OCI-M2 (cell line): ENCODE measurements around the gene RPLP1.
"Not testable (repeated sequence)": the region's sequence is repeated elsewhere in the genome, so short reads cannot be mapped to it uniquely, and the experiment has no call there.

Source experiments
- DNase-seq: peaks from one replicate; lab custom pipeline; 2025; ENCODE audit not compliant: unreplicated experiment; lab: John Stamatoyannopoulos, UW

Gene RPLP1

GRCh38 chr15:69436951-69437350 is 15.7 kb upstream of the RPLP1 start:
- no peak for DNase-seq

DNA sequence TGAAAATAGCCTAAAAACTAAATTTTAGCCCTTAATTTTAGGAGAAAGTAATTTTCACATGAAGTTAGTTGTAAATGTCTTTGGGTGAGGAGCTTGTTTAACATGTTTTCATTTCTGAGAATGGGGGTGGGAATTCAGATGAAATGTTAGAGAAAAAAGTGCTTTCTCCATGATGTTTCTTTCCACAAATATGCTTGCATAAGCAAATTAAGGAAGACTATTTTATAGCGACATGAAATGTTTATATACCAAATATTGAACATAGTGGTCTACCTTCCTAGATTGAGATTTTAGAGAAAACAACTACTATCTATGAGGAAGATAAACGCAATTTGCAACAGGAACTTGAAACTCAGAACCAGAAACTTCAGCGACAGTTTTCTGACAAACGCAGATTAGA is 13.0 kb upstream of the RPLP1 start:
- no peak for DNase-seq

GRCh38 chr15:69443032-69443611 is 9.5 kb upstream of the RPLP1 start:
- DNase-seq, result no peak

DNA sequence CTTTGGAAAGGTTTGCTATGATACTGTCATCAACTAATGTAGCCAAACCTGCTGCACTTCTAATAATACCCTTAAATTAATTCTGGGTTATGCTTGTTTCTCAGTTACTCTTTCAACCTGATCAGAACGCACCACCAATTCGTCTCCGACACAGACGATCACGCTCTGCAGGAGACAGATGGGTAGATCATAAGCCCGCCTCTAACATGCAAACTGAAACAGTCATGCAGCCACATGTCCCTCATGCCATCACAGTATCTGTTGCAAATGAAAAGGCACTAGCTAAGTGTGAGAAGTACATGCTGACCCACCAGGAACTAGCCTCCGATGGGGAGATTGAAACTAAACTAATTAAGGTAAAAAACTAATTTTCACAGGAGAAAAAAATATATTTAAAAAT is 7.9 kb upstream of the RPLP1 start:
- DNase-seq, result no peak

DNA sequence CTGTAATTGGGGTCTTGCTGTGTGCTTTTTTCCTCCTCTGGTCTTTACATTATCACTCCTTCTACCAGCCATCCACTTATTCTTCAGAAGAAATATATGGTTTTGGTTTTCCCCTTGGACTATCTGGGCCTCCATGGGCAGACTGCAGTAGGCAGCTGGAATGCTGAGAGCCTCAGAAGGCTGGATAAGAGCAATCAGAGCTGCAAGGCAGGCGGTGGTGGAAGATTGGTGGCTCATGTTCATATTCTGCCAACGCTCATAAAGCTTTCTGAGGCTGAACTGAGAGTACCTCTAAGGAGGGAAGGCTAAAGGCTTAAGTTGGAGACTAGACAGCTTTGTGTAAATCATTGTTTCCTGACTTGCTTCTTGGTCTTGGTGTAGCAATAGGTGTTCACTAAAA is 5.7 kb upstream of the RPLP1 start:
- DNase-seq, result no peak

GRCh38 chr15:69450221-69450620 is 2.4 kb upstream of the RPLP1 start:
- DNase-seq, result not testable (repeated sequence)

DNA sequence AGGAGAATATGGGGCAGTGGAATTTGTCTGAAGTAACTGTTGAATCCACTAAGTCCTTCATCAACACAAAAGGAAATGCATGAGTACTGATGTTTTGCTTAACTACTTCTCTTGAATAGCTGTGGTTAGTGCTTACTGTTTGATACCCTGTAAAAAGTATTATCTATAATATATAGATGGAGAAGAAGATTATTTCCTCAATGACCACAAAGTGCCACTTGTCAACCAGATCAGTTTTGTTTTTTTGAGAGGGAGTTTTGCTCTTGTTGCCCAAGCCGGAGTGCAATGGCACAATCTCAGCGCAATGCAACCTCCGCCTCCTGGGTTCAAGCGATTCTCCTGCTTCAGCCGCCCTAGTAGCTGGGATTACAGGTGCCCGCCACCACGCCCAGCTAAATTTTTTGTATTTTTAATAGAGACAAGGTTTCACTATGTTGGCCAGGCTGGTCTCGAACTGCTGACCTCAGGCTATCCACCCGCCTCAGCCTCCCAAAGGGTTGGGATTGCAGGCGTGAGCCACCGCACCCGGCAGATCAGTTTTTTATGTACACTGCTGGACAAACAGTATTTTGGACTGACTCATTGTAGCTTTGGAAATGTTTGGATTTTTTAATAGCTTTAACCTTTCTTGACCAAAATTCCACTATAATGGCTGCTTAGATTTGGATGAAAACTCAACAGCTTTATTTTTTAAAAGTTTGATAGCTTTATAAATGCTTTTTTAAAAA is 1.5 kb upstream of the RPLP1 start:
- no peak for DNase-seq

- no peak for DNase-seq
These were observed 497 bp upstream of the RPLP1 start for GRCh38 chr15:69451951-69452691.

- DNase-seq, result no peak
These were observed 2.3 kb downstream of the RPLP1 start for GRCh38 chr15:69454953-69455352.

- DNase-seq, result no peak
These were observed 3.9 kb downstream of the RPLP1 start for GRCh38 chr15:69456208-69457166.

DNA sequence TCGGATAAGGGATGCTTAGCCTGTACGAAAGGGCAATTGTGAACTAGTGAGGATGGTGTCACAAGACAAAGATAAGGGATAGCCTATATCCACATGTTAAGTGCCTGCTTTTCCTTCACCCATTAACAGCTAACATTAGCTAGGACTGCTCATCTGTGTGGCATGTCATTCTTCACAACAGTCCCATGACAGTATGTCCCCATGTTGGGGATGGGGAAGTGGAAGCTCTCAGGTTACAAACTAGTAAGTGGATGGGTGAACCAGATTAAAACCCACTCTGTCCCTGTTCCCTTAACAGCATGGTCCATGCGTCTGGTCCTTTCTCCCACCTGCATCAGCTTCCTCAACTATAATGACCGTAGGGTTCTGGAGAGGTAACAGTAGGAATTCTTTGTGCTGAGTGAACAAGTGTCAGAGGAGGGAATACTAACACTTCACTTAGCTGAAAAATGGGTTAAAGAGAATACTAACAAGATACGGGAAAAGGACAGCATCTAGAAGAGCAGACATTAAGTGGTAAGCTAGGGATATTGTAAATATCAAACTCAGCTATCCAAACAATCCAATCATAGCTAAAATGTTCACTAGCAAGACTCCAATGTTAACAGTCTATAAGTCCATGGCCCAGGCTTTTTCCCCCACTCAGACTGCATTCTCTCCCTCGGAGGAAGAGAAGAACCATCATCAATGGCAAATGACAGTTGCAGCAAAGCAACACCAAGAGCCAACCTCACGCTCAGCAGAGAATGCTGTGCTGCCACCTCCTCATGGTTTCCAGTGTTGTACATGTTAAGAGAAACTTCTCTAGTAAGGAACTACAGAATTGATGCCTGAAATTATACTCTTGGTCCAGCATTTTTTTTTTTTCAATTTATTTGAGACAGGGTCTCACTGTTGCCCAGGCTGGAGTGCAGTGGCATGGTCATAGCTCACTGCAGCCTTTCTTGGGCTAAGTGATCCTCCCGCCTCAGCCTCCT is 5.0 kb downstream of the RPLP1 start:
- DNase-seq, result no peak

- no peak for DNase-seq
These were observed 6.4 kb downstream of the RPLP1 start for GRCh38 chr15:69459066-69459465.

- DNase-seq, result no peak
These were observed 7.9 kb downstream of the RPLP1 start for GRCh38 chr15:69460481-69460880.

- no peak for DNase-seq
These were observed 9.4 kb downstream of the RPLP1 start for GRCh38 chr15:69462030-69462492.

DNA sequence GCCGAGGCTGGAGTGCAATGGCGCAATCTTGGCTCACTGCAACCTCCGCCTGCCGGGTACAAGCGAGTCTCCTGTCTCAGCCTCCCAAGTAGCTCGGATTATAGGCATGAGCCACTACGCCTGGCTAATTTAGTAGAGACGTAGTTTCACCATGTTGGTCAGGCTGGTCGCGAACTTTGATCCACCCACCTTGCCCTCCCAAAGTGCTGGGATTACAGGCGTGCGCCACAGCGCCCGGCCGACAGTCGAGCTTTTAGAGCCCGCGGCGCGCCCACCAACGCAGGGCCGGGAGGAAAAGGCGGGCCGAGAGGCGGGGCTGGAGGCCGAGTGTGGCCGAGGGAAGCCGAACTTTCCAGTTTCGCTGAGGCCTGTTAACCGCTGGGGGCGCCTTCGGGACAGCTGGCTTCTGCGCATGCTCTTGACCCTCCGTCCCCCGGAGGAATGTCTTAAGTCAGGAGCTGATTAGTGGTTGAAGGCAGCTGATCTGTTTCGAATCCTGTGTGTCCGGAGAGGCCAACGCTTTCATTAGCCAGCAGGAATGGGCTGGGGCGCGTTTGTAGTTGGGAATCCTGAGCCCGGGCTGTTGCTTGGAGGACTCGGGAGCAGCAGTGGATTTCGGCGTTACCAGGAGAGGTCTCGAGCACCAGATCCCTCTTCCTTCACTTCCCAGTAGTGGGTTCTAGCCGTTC is 10.0 kb downstream of the RPLP1 start:
- DNase-seq, result peak; percentile 60

DNA sequence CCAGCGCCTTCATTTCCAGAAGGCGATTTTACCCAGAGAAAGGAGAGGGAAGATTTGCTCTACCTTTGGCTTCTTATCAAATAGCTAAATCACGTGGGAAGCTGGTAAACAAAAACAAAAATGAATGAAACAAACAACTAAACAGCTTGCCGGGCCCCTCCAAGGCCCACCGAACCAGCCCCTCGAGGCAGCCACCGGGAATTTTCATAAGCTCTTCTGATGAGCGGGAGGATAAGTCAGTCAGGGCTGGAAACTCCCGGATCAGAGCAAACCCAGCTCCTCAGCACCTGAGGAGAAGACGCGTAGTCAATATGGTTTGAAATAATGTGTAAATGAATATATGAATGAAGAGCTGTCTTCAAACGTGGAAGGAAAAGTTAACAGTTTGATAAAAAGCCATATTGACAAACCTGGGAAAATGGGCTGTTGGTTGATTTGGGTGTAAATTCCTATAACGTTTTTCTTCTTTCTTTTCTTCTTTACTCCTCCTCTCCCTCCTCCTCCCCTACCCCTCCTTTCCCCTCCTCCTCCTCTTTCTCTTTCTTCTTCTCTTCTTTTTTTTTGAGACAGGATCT is 10.7 kb downstream of the RPLP1 start:
- DNase-seq, result no peak

DNA sequence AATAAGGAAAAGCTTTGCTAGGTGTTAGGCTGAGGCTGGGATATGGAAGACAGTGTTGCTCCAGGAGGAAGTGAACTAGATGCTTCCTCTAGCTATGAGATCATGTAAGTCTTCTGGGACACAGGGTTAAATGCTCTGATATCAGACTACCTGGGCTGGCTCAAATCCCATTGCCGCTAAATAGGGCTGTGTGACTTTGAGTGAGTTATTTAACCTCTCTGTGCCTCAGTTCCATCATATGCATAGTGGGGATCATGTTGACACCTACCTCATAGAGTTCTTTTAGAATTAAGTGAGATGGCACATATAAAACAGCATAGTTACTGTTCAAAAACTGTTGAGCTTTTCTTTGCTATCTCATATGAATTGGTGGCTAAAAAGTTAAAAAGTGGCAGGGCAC is 12.6 kb downstream of the RPLP1 start:
- no peak for DNase-seq

- no peak for DNase-seq
These were observed 14.1 kb downstream of the RPLP1 start for GRCh38 chr15:69466733-69467132.

GRCh38 chr15:69467636-69468035 is 15.0 kb downstream of the RPLP1 start:
- DNase-seq, result no peak
